Measurements from ENCODE around the gene METTL16. TPM values are rescaled to one million over a fixed set of nuclear protein-coding genes. Genes with fewer than 3 reads are reported as not detected.

METTL16 gene
- polyA plus RNA-seq, 3 donors, result 33.8 to 38.2 (median 35.3) TPM

DNA sequence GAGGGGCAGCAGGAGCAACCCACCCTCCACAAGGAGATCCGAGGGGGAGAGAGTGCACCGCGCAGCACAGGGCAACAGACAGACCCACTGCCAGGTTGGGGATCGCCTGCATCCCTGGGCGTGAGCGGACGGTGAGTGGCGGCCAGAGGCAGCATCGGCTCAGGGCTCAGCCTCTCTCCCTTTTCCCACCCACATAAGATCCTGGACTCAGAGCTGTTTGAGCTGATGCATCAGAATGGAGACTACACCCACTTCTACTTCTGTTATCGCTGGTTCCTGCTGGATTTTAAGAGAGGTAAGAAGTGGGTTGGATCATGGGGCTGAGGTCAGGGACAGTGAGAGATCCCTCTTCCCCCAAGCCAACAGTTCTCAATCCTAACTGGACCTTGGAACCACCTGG, 134.0 kb downstream of the METTL16 start:
- DNase-seq (ENCODE audit: extremely low read depth in 1 of 11, low read depth in 9 of 11, low spot score in 4 of 11), result no peak

DNA sequence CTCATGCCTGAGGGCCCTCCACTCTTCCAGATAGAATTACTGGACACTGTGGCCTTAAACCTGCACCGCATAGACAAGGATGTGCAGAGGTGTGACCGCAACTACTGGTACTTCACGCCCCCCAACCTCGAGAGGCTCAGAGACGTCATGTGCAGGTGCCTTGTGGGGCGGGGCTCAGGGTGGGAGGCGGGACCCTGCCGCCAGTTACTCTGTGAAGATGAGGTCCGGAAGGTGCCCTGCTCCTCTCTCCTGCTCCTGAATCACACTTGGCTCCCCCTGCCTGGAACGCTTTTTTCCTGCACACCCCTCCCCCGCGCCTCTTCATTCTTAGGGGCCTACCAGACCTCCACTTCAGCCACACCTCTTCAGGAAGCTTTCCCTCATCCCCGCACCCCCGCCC, 135.6 kb downstream of the METTL16 start:
- no peak for DNase-seq (ENCODE audit: extremely low read depth in 1 of 11, low read depth in 9 of 11, low spot score in 4 of 11)

DNA sequence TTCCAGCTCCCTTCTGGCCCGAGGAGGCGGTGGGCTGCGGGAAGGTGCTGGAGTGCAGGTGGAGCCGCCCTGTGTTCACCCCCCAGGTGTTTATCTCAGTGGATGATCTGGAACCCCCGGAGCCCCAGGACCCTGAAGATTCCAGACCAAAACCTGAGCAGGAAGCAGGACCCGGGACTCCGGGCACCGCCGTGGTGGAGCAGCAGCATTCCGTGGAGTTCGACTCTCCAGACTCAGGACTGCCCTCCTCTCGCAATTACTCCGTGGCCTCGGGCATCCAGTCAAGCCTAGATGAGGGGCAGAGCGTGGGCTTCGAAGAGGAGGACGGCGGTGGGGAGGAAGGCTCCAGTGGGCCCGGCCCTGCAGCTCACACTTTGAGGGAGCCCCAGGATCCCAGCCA, 136.3 kb downstream of the METTL16 start:
- DNase-seq (ENCODE audit: extremely low read depth in 1 of 11, low read depth in 9 of 11, low spot score in 4 of 11), result no peak

DNA sequence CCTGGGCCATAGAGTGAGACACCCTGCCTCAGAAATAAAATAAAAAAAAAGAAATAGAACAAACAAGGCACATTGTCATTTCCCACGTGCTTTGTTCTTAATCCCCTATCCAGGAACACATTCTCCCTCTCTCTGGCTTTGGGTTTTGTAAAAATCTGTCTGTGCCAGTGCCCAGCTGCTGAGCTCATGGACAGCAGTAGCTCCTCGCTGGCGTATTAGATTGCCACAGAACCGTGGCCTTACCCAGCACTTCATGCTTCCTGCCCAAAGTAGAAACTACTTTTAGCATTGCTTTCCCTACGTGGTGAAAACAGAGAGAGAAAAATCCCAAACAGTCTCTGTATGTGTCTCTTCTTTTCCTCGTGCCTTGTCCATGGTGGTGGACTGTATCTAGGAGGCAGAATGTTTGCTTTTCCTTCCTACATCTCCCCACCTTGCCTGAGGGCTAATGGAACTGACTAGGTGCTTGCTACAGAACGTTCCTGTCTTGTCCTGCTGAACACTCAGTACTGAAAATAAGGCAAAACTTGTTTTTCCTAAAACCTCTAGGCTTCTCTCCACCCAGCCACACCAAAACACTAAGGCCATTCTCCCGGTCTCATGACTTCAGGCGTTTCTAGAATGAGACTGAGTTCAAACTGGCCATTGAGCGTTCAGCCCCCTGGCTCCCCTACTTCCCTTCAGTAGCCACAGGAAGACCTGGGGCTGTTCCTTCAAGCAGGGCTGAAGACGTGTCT, 137.0 kb downstream of the METTL16 start:
- DNase-seq (ENCODE audit: extremely low read depth in 1 of 11, low read depth in 9 of 11, low spot score in 4 of 11), result no peak

DNA sequence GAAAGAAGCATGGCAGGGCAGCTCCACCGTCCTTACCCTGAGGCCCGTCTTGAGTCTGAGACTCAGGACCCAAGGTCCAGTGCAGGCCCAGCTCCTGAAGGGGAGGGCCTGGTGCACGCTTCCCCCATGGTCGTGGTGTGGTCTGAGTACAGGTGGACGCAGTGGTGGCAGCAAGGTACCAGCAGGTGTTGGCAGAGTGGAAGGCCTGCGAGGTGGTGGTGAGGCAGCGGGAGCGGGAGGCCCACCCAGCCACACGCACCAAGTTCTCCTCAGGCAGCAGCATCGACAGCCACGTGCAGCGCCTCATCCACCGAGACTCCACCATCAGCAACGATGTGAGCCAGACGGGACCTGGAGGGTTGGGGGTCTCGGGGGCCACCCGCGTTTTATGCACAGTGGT, 138.5 kb downstream of the METTL16 start:
- no peak for DNase-seq (ENCODE audit: extremely low read depth in 1 of 11, low read depth in 9 of 11, low spot score in 4 of 11)

DNA sequence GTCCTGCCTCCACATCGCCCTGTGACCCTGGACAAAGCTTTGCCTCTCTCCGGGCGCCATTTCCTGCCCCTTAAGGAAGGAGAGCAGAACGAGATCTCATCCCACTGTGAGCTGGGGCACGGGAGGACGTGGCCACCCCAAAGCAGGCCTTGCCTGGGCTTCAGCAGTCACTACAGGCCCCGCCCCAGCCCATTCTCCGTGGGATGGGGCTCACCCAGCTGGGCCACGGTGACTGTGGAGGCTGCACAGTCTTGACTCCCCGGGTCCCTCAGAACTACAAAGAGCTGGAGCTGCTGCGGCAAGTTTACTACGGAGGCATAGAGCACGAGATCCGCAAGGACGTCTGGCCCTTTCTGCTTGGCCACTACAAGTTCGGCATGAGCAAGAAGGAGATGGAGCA, 139.0 kb downstream of the METTL16 start:
- no peak for DNase-seq (ENCODE audit: extremely low read depth in 1 of 11, low read depth in 9 of 11, low spot score in 4 of 11)

DNA sequence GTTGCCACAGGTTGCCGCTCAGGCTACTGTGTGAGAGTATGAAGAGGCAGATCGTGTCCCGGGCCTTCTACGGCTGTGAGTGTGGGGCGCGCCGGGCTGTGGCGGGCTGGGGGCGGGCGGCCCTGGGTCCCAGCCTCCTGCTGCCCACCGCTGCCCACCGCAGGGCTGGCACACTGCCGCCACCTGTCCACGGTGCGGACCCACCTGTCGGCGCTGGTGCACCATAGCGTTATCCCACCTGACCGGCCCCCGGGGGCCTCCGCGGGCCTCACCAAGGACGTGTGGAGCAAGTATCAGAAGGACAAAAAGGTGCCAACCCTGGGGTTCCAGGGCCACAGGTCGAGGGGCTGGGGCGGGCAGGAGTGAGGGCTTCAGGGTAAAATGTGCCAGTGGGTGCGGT, 139.5 kb downstream of the METTL16 start:
- no peak for DNase-seq (ENCODE audit: extremely low read depth in 1 of 11, low read depth in 9 of 11, low spot score in 4 of 11)

DNA sequence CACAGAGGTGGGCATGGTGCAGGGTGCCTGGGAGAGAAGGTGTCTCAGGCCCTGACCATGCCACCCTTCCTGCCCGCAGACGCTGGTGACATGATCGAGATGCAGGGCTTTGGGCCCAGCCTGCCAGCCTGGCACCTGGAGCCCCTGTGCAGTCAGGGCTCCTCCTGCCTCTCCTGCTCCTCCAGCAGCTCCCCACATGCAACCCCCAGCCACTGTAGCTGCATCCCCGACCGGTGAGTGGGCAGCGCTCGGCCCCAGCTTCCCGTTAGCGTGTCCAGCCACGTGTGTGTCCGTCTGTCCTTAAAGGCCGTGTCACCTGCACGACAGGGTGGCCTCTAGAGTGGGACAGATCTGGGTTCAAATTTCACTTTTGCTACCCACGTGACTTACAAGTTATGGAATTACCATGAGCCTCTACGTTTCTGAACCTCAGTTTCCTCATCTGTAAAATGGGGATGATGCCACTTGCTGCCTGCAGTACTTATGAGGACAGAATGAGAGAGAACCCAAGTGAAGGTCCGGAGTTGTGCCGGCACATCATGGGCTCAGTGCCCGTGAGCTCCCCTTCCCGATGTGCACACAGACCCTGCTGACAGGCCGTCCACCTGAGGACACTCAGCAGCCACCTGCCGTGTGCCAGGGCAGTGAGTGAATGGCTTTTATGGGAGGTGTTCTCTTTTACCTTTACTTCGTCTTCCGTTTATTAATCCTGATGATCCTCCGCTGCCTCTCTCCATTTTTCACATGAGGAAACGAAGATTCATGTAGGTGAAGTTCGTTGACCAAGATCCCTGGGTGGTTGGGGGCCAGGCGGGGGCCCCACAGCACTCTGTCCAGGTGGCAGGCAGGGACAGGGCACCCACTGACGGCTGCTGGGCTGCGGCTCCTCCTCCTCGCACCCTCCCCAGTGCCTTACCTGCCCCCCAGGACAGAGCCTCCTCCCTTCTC, 140.2 kb downstream of the METTL16 start:
- DNase-seq (ENCODE audit: extremely low read depth in 1 of 11, low read depth in 9 of 11, low spot score in 4 of 11), result no peak

DNA sequence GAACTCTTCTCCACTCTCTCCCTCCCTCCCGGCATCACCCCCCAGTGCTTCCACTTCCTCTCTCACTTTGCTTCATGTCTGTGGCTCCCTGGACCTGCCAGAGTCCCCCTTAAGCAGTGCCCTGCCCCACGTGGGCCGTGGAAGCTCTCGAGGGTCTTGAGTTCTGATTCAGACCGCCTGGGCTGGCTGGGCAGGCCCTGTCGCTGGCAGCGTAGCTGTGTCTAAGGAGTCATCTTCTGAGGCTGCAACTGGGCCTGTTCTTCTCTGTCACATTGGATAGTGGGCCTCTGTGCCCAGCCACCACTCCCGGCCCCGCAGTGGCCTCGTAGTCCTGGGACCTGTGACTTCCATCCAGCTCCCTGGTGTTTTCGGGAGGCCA, 141.5 kb downstream of the METTL16 start:
- no peak for DNase-seq (ENCODE audit: extremely low read depth in 1 of 11, low read depth in 9 of 11, low spot score in 4 of 11)

DNA sequence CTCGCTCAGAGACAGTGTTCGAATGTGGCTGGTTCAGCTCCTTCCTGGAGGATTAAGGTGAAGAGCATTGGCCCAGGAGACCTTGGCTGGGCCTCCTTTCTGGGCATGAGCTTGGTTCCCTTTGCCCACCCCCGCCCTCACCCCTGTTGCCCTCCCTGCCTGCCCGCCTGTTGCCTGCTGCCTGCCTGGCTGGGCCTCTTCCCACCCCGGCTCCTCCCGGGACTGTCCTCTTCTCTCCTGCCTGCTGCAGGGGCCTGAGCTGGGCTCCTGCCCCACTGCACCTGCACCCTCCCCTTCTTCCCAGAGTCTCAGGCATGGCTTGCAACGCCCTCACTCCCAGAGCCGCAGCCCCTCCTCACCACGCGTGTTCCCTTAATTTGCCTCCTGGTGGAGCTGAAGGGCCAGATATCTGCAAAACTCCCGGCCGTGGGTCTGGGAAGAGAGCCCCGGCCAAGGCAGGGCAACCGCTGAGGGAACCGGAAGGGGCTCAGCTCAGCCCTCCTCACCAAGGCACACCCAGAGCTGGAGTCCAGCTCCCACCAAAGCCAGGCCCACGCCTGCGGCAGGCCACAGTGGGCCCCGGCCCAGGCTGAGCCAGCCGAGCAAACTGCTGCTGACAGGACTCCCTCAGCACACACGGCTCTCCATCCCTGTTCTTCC, 142.0 kb downstream of the METTL16 start:
- no peak for DNase-seq (ENCODE audit: extremely low read depth in 1 of 11, low read depth in 9 of 11, low spot score in 4 of 11)

DNA sequence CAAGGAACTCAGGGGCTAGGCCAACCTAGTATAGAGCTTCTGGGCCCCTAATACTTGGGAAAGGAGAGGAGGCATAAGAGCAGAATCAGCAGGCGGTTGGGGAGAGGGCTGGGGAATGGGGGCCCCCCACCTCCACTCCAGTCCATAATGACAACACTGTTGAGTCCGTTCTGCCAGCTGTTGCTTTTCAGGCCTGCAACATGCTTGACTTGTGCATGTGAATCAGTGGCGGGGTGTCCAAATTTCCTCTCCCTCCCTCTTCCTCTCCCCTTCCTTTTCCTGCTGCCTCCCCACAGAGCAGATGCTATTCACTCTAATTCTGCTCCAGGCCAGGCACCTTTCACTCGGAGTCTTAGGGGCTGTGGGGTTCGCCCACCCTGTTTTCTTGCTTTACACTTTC, 142.6 kb downstream of the METTL16 start:
- DNase-seq (ENCODE audit: extremely low read depth in 1 of 11, low read depth in 9 of 11, low spot score in 4 of 11), result no peak

DNA sequence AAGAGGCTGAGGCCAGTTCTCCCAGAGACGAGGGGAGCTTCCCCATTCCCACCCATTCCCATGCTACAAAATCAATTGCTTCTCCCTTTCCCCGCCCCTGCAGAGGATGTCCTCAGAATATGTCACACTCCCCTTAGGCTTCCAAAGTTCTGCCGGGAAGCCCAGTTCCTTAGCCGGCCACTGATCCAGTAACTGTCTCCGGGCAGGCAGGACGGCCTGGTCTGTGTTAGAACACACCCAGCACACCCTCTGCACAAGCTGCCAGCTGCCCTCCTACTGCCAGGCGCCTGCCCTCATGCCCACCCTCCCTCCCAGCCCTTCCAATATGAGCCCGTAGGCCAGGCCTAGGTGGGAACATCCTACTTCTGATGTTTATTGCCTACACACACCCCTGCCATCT, 143.3 kb downstream of the METTL16 start:
- no peak for DNase-seq (ENCODE audit: extremely low read depth in 1 of 11, low read depth in 9 of 11, low spot score in 4 of 11)

DNA sequence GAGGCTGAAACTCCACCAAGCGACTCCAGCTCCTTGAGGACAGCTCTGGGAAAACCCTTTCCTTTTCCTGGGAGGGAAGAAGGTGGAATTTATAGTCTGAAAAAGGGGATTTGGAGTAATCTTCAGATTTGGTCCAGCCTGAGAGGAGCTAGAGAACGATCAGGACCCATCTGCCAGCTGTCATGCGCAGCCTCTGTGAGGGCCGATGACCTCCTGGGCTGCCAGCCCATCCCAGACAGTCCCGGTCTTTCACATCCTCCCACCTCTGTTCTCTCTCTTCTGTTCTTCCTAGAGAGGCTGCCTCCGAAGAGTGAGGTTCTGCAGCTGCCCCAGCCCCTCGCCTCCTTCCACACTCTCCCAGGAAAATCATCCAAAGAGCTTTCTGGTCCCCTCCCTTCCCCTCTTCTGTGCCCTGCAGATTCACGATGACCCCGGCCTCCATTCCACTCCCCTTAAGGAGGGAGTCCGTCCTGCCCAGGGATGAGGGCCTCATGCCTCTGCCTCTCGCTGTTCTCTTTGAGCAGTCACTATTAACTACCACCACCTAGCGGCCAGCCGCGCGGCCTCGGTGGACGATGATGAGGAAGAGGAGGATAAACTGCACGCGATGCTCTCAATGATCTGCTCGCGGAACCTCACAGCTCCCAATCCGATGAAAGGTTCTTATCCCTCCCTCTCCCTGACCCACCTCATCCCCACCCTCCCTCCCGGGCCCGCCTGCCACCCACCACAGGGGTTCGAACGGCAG, 144.8 kb downstream of the METTL16 start:
- no peak for DNase-seq (ENCODE audit: extremely low read depth in 1 of 11, low read depth in 9 of 11, low spot score in 4 of 11)

Other genes with a start within 250 kb of the METTL16 start
- 10 to 100 TPM; 27.1 to 32.1 (median 28.0) TPM for gene SMG6, start 208.1 kb downstream of the METTL16 start, polyA plus RNA-seq (ENCODE audit: insufficient read length in 3 of 3)
- 10 to 100 TPM; 17.1 to 23.0 (median 22.9) TPM for gene SRR, start 207.9 kb downstream of the METTL16 start, polyA plus RNA-seq (ENCODE audit: insufficient read length in 3 of 3)
- 10 to 100 TPM; 38.7 to 41.4 (median 40.6) TPM for gene TSR1, start 175.4 kb downstream of the METTL16 start, polyA plus RNA-seq (ENCODE audit: insufficient read length in 3 of 3)
- 10 to 100 TPM; 61.6 to 79.9 (median 74.7) TPM for gene SGSM2, start 174.4 kb downstream of the METTL16 start, polyA plus RNA-seq (ENCODE audit: insufficient read length in 3 of 3)
- 10 to 100 TPM; 13.0 to 28.1 (median 18.5) TPM for gene MNT, start 110.8 kb downstream of the METTL16 start, polyA plus RNA-seq (ENCODE audit: insufficient read length in 3 of 3)
- 100 to 1,000 TPM; 130 to 157 (median 148) TPM for gene PAFAH1B1, start 81.8 kb upstream of the METTL16 start, polyA plus RNA-seq (ENCODE audit: insufficient read length in 3 of 3)
- 10 to 100 TPM; 44.2 to 69.3 (median 50.6) TPM for gene CLUH, start 199.9 kb upstream of the METTL16 start, polyA plus RNA-seq (ENCODE audit: insufficient read length in 3 of 3)
- gene CCDC92B, start 237.8 kb upstream of the METTL16 start, polyA plus RNA-seq (ENCODE audit: insufficient read length in 3 of 3), result under 1 TPM; 0.16 to 0.29 (median 0.16) TPM

All from renal cortex interstitium (tissue), 11 donors.